Measurements from ENCODE around the gene PPFIA1.

DNA sequence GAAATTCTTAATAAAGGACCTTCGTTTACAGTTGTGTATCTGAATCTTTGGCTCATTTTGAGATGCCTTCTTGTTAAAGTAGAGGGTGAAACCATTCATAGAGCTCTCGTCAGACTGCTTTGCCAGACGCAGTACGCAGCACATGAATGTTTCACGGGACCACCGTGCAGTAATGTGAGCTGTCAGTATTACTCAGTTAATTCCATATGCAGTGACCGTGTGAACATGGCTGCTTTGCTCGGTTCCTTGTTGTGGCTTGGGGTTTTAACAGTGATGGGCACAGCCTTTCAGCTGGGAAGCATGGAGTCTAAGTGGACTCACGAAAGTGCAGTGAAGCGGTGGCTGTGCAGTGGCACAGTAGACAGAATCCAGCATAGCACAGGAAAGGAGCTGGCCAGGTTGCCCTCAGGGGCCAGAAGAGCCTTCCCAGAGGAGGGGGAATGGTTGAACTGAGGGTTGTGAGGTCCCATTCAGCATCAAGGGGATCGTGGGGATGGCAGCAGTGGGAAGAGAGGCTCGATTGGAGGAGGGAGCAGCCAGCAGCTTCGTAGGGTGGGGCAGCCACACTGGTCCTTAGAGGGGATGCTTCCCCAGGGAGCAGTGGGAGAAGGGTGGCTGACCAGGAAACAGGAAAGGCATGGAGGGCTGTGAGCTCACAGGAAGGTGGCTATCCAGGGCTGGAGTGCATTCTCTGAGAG lies 31.4 kb downstream of the PPFIA1 start:
- TF ChIP-seq, protein P1, sequence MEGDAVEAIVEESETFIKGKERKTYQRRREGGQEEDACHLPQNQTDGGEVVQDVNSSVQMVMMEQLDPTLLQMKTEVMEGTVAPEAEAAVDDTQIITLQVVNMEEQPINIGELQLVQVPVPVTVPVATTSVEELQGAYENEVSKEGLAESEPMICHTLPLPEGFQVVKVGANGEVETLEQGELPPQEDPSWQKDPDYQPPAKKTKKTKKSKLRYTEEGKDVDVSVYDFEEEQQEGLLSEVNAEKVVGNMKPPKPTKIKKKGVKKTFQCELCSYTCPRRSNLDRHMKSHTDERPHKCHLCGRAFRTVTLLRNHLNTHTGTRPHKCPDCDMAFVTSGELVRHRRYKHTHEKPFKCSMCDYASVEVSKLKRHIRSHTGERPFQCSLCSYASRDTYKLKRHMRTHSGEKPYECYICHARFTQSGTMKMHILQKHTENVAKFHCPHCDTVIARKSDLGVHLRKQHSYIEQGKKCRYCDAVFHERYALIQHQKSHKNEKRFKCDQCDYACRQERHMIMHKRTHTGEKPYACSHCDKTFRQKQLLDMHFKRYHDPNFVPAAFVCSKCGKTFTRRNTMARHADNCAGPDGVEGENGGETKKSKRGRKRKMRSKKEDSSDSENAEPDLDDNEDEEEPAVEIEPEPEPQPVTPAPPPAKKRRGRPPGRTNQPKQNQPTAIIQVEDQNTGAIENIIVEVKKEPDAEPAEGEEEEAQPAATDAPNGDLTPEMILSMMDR (IDR thresholded peaks at IDR 0.05; ENCODE audit: insufficient read depth, low read length, poor library complexity, severe bottlenecking) = no peak
- no peak for TF ChIP-seq EZH2phosphoT487 (conservative IDR thresholded peaks at IDR 0.05; ENCODE audit: low read length)
